AML-193 (cell line): ENCODE measurements around the gene PSMD3.

Experiments used
- DNase-seq, 2 experiments: peaks; one replicate each; lab custom pipeline; 2025; lab: John Stamatoyannopoulos, UW

Gene PSMD3

DNA sequence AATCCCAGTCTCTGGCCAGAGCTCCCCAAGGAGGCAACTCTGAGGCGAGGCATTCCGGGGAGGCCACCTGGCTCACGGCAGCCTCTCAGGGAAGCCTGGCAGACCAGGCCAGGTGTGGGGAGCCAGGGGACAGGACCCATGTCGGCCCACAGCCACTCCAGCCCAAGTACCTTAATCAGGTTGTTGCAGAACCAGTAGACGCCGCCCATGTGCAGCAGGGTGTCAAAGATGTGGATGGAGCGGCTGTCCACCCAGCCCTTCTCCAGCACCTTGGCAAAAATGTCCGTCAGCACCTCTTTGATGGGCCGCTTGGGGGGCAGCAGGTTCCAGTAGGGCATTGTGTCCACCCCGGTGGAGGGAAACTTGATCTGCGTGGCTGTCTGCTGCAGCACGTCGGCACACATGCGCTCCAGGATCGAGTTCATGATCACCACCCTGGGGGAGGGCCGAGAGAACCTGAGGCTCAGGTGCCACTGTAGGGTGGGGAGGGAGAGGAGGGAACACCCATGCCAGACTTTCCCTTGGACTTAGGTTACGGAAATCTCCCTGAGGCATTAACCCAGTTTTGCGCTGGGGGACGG is 42.4 kb downstream of the PSMD3 start:
- no peak for DNase-seq

DNA sequence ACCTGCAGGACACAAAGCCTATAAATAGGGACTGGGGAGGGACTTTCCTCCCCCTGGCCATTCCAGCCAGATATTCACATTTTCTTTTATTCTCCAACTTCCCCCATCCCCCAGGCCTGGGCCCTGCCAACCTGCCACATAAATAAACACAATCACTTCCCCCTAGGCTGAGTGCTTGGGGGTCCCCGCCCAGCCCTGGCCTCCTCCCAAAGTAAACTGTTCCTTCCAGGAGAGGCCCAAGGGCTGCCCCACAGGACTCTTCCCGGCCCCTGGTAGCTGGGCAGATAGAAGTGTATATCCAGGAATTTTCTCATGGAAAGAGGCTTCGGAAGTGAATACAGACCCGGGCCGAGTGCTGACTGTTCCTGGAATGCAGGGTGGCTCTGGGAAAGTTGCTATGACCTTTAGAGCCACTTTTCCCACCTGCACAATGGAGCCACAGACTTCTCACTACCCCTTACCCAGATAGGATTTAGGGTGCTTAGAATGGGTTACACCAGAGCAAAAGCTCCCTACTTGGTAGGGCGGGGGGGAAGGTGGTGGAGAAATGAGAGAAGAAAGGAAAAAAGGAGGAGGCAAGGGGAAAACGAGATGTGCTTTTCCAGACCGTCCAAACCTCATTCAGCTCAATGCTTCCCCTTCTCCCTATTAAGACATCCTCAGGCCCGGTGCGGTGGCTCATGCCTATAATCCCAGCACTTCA is 43.1 kb downstream of the PSMD3 start:
- no peak for DNase-seq

DNA sequence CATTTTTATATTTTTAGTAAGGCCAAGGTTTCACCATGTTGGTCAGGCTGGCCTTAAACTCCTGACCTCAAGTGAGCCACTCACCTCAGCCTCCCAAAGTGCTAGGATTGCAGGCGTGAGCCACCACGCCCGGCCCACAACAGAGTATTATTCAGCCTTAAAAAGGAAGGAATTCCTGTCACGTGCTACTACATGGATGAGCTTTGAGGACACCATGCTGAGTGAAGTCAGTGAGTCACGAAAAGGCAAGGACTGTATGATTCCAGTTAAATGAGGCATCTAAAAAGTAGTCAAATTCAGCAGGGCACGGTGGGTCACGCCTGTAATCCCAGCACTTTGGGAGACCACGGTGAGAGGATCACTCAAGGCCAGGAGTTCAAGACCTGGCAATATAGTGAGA is 44.3 kb downstream of the PSMD3 start:
- no peak for DNase-seq

DNA sequence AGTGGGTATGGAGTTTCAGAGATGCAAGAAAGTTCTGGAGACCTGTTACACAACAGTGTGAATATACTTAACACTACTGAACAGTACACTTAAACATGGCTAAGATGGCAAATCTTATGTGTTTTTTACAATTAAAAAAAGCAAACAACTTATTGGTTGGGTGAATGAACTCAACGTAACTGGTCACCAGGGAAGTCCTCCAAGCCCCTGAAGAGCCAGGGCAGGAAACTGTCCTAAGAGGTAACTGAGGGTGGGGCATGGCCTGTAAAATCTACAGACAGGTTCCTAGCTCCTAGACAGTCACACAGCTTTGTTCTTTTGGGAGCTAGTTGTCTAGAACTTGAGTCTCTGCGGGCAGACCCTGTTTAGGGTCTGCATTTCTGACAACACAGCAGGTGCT is 45.0 kb downstream of the PSMD3 start:
- DNase-seq: no peak

DNA sequence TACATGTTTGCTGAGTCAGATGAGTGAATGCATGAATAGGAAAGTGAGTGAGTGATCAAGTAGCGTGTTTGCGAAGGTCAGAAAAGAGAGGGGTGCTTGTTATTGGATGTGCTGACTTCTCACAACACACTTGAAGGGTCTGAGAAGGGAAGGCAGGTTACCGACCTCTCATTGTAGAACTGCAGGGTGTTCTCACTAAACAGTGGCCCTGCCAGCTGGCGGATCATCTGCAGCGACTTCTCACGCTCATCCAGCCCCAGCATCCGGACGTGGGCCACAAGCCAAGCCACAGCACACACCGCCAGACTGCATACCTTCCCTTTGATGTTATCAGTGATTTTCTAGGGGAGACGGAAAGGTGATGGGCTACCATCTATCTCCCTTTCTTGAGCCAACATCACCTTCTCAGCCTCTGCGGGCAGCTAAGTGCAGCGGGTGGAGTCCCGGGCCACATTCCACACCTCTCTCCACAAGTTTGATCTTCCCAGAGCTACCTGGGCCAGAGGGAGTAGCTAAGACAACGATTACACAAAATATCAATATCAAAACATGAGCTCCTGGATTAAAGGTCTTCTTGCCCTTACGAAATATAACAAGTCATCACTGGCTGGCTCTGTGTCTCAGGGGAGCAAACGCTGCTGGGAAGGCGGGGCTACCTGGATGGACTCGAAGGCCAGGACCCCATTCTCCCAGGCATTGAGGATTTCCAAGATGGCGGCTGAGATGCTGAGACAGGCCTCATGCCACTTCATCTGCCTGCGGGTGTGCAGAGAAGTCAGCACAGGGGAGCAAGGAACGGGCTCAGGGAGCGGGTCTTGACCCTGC is 45.6 kb downstream of the PSMD3 start:
- no peak for DNase-seq

DNA sequence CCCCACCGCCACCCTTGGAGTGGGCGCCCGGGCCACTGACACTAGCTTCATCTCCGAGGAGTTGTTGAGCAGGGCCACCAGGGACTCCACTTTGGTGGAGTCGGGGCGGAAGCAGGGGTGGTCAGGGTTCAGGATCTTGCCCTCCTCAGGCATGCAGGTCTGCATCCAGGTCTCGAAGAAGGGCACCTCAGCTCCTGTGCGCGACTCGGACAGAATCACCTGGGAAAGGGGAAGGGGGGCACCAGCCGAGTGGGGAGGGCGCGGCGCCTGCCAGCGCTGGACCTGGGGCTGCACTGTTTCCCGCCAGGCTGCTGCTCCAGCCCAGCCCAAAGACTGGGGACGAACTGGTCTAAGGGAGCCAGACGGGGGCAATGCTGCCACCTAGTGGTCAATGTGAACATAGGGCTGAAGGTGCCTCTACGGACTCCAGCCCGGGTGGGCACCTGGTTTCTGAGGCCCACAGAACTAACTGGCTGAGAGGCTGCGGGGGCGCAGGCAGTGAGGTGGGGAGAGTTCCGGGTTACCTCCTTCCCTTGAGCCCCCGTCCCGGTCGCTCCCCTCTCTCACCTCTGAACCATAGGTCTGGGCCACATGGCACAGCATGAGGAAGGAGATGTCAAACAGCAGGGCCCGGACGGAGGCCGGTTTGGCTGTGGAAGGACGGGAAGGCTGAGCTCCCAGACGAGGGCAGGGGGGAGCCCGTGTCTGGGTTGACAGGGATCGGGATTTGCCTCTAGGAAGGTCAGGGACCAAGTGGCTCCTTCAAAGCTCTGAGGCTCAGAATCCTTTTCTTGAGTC is 46.4 kb downstream of the PSMD3 start:
- peak; percentile 55 to 61 for DNase-seq

- DNase-seq: no peak
These were observed 47.0 kb downstream of the PSMD3 start for GRCh38 chr17:40027614-40028012.

DNA sequence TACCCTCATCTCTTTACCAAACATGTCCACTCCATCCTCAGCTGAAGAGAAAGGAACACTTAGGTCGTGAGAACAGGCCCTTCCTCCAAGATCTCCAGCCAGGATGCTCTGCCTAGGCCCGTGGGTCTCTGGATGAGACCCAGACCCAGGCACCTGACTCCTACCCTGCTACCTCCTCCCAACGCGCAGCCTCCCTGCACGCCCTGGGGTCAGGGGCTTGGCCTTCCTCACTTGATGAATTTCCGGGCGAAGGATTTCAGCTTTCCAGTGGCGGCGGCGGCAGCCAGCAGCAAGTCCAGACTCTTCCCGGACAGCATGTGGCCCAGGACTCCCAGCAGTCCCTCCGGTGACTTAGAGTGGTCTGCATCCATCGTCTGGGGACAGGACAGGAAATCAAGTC is 48.0 kb downstream of the PSMD3 start:
- no peak for DNase-seq

- DNase-seq: no peak
These were observed 51.1 kb downstream of the PSMD3 start for GRCh38 chr17:40031706-40032105.

DNA sequence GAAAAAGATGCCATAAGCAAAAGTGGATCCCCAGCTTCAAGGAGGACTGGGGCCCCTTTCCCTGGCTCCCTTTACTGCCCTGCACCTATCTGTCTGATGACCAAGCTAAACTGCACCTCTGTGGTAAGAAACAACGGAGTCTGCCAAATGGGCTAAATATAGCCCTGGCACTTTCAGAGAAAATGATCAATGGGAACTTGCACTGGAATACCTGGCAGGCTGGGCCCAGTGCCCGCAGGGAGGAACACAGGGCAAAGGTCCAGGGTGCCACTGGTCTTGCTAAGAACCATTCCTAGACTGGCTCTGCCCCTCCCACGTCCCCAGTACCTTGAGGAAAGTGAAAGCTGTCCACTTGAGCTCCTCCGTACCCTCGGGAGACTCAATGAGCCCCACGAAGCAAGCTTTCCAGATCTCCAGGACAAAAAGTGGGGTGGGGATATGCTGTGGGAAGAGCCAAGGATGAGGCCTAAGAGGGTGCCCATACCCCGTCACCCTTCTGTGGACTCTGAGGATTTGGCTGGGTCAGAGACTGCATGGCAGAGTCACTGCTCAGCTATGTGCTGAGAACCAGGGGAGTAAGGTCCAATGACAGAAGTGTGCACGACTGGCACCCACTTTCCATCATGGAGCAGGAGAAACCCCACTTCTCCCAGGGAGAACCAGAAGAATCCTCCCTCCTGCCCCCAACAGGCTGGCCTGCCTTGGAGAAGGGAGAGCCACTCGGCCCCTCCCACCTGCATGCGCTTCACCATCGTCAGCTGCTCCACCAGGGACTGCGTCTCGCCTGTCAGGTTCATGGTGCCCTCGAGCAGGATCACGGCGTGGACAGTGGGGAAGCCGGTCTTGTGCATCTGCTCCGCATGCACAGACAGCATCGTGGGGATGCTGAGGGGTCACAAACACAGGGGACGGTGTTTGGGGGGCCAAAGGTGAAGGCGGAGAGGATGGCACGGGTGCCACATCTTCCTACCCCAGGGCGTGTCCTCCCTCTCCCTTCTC is 52.0 kb downstream of the PSMD3 start:
- DNase-seq: no peak

- DNase-seq: no peak
These were observed 52.7 kb downstream of the PSMD3 start for GRCh38 chr17:40033339-40033738.

DNA sequence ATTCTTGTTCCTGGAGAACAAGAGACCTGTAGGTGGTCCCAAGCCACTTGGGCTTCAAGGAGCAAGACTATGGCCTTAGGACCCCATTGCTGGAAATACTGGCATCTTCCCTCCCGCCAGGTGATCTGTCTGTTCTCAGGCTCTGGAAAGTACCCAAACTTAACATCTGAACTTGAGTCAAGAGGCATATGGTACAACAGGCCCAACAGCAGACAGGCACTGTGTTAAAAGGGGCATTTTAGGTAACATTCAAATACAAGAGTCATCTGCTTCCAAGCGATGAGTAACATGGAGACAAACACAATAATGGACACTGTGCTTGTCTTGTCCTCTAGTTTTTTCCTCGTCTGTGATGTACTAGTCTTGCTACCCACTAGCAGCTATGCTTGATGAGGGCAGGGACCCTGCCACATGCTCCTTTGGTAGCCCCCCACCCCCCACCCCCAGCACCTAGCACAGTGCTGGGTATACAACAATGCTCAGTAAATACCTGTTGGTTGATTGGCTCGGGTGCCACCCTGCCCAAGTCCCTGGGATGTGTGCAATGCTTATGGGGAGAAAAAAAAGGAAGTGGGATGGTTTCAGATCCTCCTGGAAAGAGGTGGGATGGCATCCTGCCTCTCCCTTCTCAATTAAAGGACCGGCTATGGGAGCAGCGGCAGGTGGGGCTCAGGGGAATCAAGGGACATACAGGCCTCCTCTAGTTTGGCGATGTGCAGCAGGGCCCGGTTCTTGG is 54.0 kb downstream of the PSMD3 start:
- DNase-seq: no peak

- peak; percentile 13 to 17 for DNase-seq
These were observed 54.6 kb downstream of the PSMD3 start for GRCh38 chr17:40035162-40035559.

GRCh38 chr17:40038882-40039513 is 58.4 kb downstream of the PSMD3 start:
- peak in 1 of 2 experiments; percentile 18 for DNase-seq

GRCh38 chr17:40041196-40041595 is 60.6 kb downstream of the PSMD3 start:
- DNase-seq: no peak
